ENCODE data around the gene TRMT1L. TPM values are rescaled to one million over a fixed set of nuclear protein-coding genes. Genes with fewer than 3 reads are reported as not detected.

TRMT1L gene
- total and polyA plus RNA-seq, 2 donors (not counting 3 experiments of a cell fraction or from before 2014, with no cell fraction given) = 7.9 to 12.8 TPM

DNA sequence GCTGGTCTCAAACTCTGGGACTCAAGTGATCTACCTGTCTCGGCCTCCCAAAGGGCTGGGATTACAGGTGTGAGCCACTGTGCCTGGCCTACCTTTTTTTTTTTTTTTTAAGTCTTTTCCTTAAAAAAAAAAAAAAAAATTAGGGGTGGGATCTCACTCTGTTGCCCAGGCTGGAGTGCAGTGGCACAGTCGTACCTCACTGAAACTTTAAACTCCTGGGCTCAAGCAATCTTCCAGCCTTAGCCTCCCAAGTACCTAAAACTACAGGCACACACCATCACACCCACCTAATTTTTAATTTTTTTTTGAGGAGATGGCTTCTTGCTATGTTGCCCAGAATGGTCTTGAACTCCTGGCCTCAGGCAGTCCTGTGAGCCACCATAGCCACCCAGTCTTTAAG lies 72.9 kb downstream of the TRMT1L start:
- Histone ChIP-seq H2AFZ (ENCODE audit: low read depth, low read length) (no peak overlapping the region), H3K9ac (replicated peaks; ENCODE audit: extremely low read depth, insufficient read depth, low read length) (no peak overlapping the region), H3K79me2 (ENCODE audit: control insufficient read depth, insufficient read depth, low read length) (peaks cover 53% of the 10 kb centered on the region)

More for the DNA sequence above, 72.9 kb downstream of the TRMT1L start:
- DNase-seq (ENCODE audit: low read depth, low spot score) = no peak
- H3K9me3 ChIP-seq (replicated peaks; ENCODE audit: control insufficient read depth, insufficient read depth, low read length) = no peaks in the 10 kb centered on the region
- H3K4me1 ChIP-seq (ENCODE audit: control insufficient read depth, extremely low read depth, insufficient read depth, low read length) = no peaks in the 10 kb centered on the region
- FAIRE-seq = no peak
- no peak overlapping the region for H3K4me2 ChIP-seq (ENCODE audit: insufficient read depth, low read length)
- H3K27ac ChIP-seq (ENCODE audit: insufficient read depth, low read depth, low read length) = no peak overlapping the region
- no peaks in the 10 kb centered on the region for H3K9me1 ChIP-seq (replicated peaks; ENCODE audit: control insufficient read depth, extremely low read depth, insufficient read depth, low read length)
- H3K4me3 ChIP-seq (replicated peaks in 1 of 3; ENCODE audit: insufficient read depth in 1 of 3, low read depth in 1 of 3, low read length in 3 of 3) = no peak overlapping the region
- POLR2A ChIA-PET = no interaction called here
- TF ChIP-seq MYC (IDR thresholded peaks at IDR 0.05; ENCODE audit: low read depth, low read length) = no peak
- TF ChIP-seq, protein P1, sequence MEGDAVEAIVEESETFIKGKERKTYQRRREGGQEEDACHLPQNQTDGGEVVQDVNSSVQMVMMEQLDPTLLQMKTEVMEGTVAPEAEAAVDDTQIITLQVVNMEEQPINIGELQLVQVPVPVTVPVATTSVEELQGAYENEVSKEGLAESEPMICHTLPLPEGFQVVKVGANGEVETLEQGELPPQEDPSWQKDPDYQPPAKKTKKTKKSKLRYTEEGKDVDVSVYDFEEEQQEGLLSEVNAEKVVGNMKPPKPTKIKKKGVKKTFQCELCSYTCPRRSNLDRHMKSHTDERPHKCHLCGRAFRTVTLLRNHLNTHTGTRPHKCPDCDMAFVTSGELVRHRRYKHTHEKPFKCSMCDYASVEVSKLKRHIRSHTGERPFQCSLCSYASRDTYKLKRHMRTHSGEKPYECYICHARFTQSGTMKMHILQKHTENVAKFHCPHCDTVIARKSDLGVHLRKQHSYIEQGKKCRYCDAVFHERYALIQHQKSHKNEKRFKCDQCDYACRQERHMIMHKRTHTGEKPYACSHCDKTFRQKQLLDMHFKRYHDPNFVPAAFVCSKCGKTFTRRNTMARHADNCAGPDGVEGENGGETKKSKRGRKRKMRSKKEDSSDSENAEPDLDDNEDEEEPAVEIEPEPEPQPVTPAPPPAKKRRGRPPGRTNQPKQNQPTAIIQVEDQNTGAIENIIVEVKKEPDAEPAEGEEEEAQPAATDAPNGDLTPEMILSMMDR (IDR thresholded peaks at IDR 0.05; ENCODE audit: extremely low read depth in 1 of 2, insufficient read depth in 1 of 2, low read depth in 1 of 2, low read length in 2 of 2) = no peak
- no peak for TF ChIP-seq FOS (IDR thresholded peaks at IDR 0.05; ENCODE audit: borderline replicate concordance, insufficient read depth, low read length)
- no peak for TF ChIP-seq POLR2A (IDR thresholded peaks at IDR 0.05; ENCODE audit: low read depth, low read length)
- TF ChIP-seq EZH2 (IDR thresholded peaks at IDR 0.05; ENCODE audit: borderline replicate concordance, low read depth, low read length, severe bottlenecking) = no peak
- no peak for TF ChIP-seq JUN (IDR thresholded peaks at IDR 0.05; ENCODE audit: borderline replicate concordance, insufficient read depth, insufficient read length, low read depth)
- no peak for TF ChIP-seq GATA2 (IDR thresholded peaks at IDR 0.05; ENCODE audit: insufficient read depth, insufficient read length, low read depth, low read length)
- TF ChIP-seq, protein P2, sequence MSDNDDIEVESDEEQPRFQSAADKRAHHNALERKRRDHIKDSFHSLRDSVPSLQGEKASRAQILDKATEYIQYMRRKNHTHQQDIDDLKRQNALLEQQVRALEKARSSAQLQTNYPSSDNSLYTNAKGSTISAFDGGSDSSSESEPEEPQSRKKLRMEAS (IDR thresholded peaks at IDR 0.05; ENCODE audit: insufficient read depth, insufficient read length) = no peak
- TF ChIP-seq POLR2AphosphoS5 (IDR thresholded peaks at IDR 0.05; ENCODE audit: insufficient read depth, low read depth, low read length) = no peak
- dilution Hi-C loops (cut with MboI; ENCODE audit: extremely low pct_ligation_motif_present, low sequenced_read_pairs) = no loop called here
- H4K20me1 ChIP-seq (replicated peaks; ENCODE audit: control insufficient read depth, extremely low read depth, insufficient read depth, low read length) = peaks cover 2% of the 10 kb centered on the region
- intact Hi-C loops (cut with micrococcal nuclease) = no loop called here
- BruUV-seq (replicated peaks) = no TSS peak
- no peaks in the 10 kb centered on the region for H3K27me3 ChIP-seq (ENCODE audit: control insufficient read depth in 2 of 2, insufficient read depth in 2 of 2, low read length in 2 of 2)
- CTCF ChIA-PET = interaction anchor here (1.0 to 1.4 kb wide), 2 partner anchors 85 to 86 kb away, joined by 3 to 4 read pairs; no protein-coding TSS in a partner anchor
- no peaks in the 10 kb centered on the region for H3K36me3 ChIP-seq (ENCODE audit: control insufficient read depth in 2 of 2, extremely low read depth in 1 of 2, insufficient read depth in 2 of 2, low read length in 2 of 2)
